HEK293T (cell line): ENCODE results near the gene VPS37C.
"Not testable (repeated sequence)": the region's sequence is repeated elsewhere in the genome, so short reads cannot be mapped to it uniquely, and the experiment has no call there.

Experiments
- BHLHE40 ChIP-seq: fragments of 450-650 bp; IDR thresholded peaks from 2 replicates; pipeline ENCODE4 v1.6.1; 2016; ENCODE audit warnings: mild to moderate bottlenecking, moderate library complexity, borderline replicate concordance
- ELF4 ChIP-seq: fragments of 450-650 bp; IDR thresholded peaks from 2 replicates; pipeline ENCODE4 v1.6.1; 2017; ENCODE audit warnings: antibody characterized with exemption
- FOXK2 ChIP-seq: fragments of 450-650 bp; IDR thresholded peaks from 2 replicates; pipeline ENCODE4 v1.6.1; 2016; ENCODE audit warnings: mild to moderate bottlenecking
- FOXM1 ChIP-seq: fragments of 450-650 bp; IDR thresholded peaks from 2 replicates; pipeline ENCODE4 v1.6.1; 2017; ENCODE audit warnings: mild to moderate bottlenecking, borderline replicate concordance
- HDGF ChIP-seq: fragments of 450-650 bp; IDR thresholded peaks from 2 replicates; pipeline ENCODE4 v1.6.1; 2017; ENCODE audit warnings: antibody characterized with exemption, borderline replicate concordance
- NFRKB ChIP-seq: fragments of 450-650 bp; IDR thresholded peaks from 2 replicates; pipeline ENCODE4 v1.6.1; 2016; ENCODE audit warnings: mild to moderate bottlenecking, moderate library complexity
- SP1 ChIP-seq: fragments of 450-650 bp; IDR thresholded peaks from 2 replicates; pipeline ENCODE4 v1.6.1; 2017
- SUZ12 ChIP-seq: fragments of 450-650 bp; IDR thresholded peaks from 2 replicates; pipeline ENCODE4 v1.6.1; 2016; ENCODE audit warnings: mild to moderate bottlenecking
- TARDBP ChIP-seq: fragments of 450-650 bp; IDR thresholded peaks from 2 replicates; pipeline ENCODE4 v1.6.1; 2016

GRCh38 chr11:61094167-61094566 is 67.1 kb downstream of the VPS37C start:
- not testable (repeated sequence) for TF ChIP-seq HDGF, ELF4, SP1, FOXK2, FOXM1, TARDBP, SUZ12, NFRKB, BHLHE40
